Umbilical cord (tissue), 2 donors: ENCODE measurements around the gene C20orf141. TPM values are rescaled to one million over a fixed set of nuclear protein-coding genes. Genes with fewer than 3 reads are reported as not detected.
A peak's percentile ranks its signal among the peaks of the same experiment; 100 is the strongest.
"Not testable (repeated sequence)": the region's sequence is repeated elsewhere in the genome, so short reads cannot be mapped to it uniquely, and the experiment has no call there.

Experiments
- DNase-seq: peaks from one replicate; pipeline ENCODE4 v3.0.0-alpha.2; 2015; ENCODE audit warnings: low spot score
- total RNA-seq: library from RNA; depleted of rRNA; stranded (reverse); fragments of >200 nt; gene quantifications from one replicate; pipeline ENCODE4 v1.2.3, GENCODE V29; 2014; ENCODE audit warnings: low replicate concordance; ENCODE audit not compliant: insufficient read depth

C20orf141 gene
- not detected for total RNA-seq

DNA sequence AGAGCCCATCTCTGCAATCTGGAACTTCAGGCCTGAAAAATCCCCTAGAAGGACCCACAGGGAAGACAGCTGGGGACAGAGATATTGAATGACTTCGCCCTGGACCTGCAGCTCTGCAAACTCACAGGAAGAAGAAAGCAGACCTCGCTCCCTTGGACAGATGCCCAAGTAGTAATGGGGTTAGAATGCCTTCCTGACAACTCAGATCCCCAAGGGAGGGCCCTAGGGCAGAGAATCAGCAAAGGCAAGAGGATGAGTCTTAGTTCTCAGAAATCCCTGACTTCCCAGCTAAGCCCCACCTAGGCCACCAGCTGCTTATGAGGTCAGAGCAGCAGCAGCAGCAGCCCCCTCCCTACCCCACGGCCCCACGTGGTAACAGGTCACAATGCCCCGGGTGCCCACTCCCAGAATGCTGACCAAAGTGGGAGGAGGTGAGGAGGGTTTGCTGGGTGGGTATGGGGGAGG, at the start of gene C20orf141:
TSS of gene C20orf141 (plus strand) at position 401 of the 465 bp plus-strand sequence. CDS start 198 bp downstream, outside the sequence.
- DNase-seq: peak; percentile 97

DNA sequence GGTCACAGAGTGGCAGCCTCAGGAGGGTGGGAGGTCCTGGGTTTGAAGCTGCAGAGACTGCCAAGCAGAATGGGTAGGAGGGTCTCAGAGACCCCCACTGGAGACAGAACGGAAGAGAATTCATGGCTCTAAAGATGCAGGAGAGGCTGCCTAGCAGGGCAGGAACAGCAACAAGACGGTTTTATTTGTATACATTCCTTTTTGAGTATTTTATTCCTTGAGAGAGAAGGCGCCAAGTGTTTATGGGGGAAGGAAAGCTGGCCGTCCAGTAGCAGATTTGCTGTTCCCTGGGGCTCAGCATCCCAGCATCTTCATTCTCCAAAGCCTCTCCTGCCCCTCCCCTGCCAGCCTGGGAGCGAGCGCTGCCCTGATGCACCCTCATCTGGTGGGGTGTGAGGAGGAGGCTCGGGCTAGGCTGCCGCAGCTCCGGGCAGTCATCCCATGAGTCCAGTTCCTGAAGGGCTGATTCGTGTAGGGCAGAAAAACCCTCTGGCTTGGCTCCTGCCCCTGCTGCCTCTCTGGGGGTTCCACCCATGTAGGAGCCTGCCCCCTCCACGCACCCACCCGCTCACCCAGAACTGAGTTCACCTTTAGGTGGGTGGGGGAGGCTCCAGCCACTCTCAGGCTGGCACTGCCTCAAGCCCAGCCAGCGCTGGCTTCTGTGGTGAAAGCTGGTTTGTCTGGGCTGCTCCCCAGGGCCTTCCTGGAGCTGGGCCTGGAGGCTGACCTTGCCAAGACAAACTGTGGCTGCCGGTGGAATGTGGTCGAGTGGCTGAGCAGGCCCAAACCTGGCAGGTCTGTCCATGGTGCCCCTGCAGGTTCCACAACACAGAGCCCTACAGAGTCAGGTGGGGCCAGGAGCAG, 46.8 kb upstream of the C20orf141 start:
- DNase-seq: no peak

DNA sequence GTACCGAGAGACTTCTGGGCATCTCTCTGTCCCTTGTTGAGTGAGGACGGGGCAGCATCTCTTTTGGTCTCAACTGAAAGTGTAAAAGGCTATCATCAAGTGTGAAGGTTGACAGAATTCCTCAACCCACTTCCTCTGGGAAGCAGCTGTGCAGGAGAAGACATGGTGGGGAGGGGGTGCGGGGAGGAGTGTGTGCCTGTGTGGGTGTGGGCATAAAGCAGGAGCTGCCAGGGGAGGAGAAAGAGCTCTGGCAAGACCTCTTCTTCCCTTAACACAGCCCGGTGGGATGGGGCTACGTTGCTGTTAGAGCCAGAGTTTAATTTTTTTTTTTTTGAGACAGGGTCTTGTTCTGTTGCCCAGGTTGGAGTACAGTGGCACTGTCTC, 46.2 kb upstream of the C20orf141 start:
- DNase-seq: no peak

- not testable (repeated sequence) for DNase-seq
Measured at GRCh38 chr20:2770091-2770490, 44.7 kb upstream of the C20orf141 start.

DNA sequence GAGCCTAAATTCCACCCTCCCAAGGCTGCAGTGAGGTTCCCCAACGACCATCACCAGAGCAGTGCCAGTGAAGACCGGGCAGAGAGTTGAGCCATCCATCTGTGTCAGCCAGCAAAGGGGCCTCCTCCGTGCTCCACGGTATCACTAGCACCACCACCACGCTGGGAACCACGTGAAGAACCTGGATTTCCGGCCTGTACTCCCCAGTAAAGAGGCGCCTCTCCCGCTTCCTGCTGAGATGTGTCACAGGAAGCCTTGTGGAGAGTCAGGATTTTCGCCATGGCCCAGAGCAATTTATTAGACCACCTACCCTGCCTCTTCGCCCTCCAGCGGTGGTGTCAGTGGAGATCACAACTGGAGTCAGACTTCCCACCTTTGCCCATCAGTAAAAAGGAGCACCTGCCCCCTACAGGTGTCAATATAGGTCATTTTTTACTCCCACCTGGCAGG, 43.1 kb upstream of the C20orf141 start:
- no peak for DNase-seq

GRCh38 chr20:2773812-2774211, 41.0 kb upstream of the C20orf141 start:
- DNase-seq: no peak

DNA sequence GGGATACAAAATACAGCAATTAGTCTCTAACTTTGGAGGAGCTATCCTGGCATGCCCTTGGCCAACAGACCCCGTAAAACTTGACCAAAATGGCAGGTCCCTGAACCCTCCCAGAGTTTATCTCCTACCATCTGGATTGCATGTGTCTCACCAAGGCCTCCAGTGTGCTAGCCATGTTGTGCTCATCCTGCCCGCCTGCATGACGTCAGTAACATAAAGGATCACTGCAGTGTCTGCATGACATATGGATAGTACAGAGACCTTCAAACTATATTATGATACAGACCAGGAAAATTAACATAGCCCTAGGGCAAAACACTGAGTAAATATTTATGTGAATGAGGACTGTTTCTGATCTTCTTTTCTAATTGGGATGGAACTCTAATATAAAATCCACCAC, 39.6 kb upstream of the C20orf141 start:
- no peak for DNase-seq

GRCh38 chr20:2778602-2779321, 36.0 kb upstream of the C20orf141 start:
- DNase-seq: no peak

DNA sequence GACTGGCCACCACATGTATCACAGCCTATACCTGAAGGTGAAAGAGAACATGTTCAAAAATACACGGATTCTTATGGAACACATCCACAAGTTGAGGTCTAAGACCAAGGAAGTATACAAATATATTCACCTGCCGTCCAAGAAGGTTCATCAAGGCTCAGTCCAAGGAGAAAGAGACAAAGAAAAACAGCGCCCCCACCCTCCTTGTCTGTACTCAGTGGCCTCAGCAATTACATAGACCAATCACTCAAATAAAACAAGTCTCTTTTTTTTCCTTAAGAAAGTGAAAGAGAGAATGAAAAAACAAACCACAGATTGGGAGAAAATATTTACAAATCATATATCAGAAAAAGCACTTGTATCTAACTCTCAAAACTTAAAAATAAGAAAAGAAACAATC, 33.8 kb upstream of the C20orf141 start:
- no peak for DNase-seq

GRCh38 chr20:2783908-2784566, 30.8 kb upstream of the C20orf141 start:
- DNase-seq: no peak

DNA sequence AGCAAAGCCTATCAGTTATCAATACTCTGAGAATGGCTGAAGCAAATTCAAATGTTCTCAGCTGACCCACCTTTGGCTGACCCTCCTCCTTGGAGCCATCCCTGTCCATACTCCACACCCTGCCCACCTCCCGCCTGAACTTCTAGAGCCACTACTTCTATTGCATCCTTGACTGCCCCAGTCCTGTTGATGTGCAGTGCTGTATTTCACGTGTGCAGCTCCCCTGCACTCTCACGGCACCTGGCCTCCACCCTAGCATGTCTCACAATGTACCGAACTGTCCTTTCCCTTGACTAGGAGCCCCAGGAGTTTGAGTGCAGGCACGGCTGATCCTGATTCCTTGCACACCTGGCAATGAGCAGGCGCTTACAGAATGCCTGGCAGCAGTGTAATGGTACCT, 21.3 kb upstream of the C20orf141 start:
- no peak for DNase-seq

DNA sequence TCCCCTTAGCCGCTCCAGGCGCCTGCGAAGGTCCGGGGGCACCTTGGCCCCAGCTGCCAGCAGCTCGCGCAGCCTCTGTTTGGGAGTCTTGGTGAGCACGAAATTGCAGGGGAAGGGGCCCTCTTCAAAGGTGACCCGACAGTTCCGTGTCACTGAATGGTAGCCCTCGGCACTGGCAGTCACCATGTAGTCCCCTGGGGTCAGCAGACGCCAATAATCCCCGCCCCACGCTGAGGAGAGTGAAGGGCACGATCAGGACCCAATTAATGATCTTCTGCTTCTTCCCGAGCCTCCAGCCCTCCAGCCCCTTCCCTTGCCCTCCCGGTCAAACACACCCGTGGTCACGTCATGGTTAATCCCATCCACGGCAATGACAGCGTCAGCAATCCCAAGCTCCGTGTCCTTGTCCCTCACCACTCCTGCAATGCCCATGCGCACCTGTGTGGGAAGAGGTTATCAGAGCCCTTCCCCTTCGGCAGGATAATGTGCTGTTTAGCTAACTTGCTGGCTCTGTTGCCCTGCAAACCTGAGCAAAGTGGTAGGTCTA, 20.5 kb upstream of the C20orf141 start:
- DNase-seq: no peak

- DNase-seq: no peak
Measured at GRCh38 chr20:2794866-2795447, 19.8 kb upstream of the C20orf141 start.

DNA sequence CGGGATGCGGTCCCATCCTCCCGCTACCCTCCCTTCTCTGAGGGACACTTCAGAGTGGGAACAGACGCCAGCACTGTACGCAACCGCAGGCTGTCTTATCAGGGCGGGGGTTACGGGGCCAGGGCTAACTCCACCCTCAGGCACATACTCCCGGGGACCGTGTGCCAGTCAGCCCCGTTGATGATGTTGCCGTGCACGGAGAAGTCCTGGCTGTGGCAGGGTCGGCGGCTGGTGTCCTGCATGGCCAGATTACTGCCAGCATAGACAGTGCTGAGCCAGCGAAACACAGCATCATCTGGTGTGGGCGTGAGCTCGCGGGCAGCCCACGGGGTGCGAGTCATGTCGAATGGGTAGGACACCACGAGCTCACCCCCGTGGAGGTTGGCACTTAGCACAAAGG, 19.3 kb upstream of the C20orf141 start:
- no peak for DNase-seq

- DNase-seq: no peak
Measured at GRCh38 chr20:2796011-2796660, 18.7 kb upstream of the C20orf141 start.

GRCh38 chr20:2797136-2797983, 17.4 kb upstream of the C20orf141 start:
- no peak for DNase-seq

- DNase-seq: no peak
Measured at GRCh38 chr20:2798095-2798805, 16.5 kb upstream of the C20orf141 start.

- DNase-seq: no peak
Measured at GRCh38 chr20:2798814-2799213, 16.0 kb upstream of the C20orf141 start.

DNA sequence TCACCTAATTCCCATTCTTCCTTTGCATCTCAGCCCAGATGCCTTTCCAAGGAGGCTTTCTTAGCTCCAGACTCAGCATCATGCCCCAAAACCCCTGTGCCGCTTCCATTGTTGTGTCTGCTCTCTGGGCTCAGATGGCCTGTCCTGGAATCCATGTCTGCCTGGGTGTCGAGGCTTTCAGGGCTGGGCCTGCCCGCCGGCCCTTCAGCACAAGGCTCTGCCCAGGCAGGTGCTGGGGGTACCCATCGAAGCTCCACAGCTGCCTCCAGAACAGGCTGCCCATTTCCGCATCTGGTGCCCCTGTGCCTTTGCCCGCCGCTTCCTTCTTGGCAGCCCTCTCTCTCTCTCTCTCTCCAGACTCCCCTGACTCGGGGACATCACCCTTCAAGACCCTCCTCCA, 15.5 kb upstream of the C20orf141 start:
- no peak for DNase-seq
